Sciatic nerve (tissue), 2 donors: ENCODE measurements around the gene LPAR3. TPM values are rescaled to one million over a fixed set of nuclear protein-coding genes. Genes with fewer than 3 reads are reported as not detected.

Source experiments
- ATAC-seq: fragments of 200-7000 bp; cut with Tn5 transposase; one replicate; pipeline ENCODE4 v1.9.1; 2020; ENCODE audit warnings: mild to moderate bottlenecking, moderate library complexity
- DNase-seq: peaks from one replicate; pipeline ENCODE4 v3.0.0-alpha.2; 2020; ENCODE audit warnings: low spot score
- intact Hi-C: fragments of 100-400 bp; cut with DNase I; formaldehyde crosslinking; loops from one replicate; pipeline ENCODE4 v1.14.2; 2022
- total RNA-seq: library from RNA; stranded (reverse); fragmentation: NEBNext Ultra II Directional; extraction: Animal tissue kit (Norgen Biotek cat#: 25700); gene quantifications from one replicate; pipeline ENCODE4 v1.2.1, GENCODE V29; 2021
- donor health status: DM: no; HTN: no; CAD: no.
- donor health status: DM: no; HTN: no; CAD: no.

LPAR3 gene
- total RNA-seq, 1 donor from 2014 or later, result 0.36 TPM

DNA sequence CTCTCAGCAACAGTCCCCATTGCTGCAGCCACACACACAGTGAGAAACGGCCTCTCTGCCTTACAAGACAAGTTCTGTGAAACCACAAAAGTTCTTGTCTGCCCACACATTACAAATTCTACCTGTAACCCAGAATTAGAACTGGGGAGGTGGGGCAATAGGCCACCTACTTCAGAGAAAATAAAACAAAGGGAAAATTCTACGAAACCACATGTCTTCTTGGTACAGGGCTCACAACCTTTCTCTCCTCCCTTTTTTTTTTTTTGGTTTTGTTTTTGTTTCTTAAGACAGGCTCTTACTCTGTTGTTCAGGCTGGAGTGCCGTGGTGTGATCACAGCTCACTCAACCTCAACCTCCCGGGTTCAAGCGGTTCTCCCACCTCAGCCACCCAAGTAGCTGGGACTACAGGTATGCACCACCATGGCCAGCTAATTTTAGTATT lies 30.2 kb downstream of the LPAR3 start:
- DNase-seq, result no peak
- no peak for ATAC-seq
- intact Hi-C loops, result no loop called here

GRCh38 chr1:84861988-84862644 lies 30.9 kb downstream of the LPAR3 start:
- ATAC-seq (no peak), DNase-seq (no peak)
- intact Hi-C loops, result no loop called here

- ATAC-seq, result no peak
- intact Hi-C loops, result no loop called here
These were observed 31.5 kb downstream of the LPAR3 start for GRCh38 chr1:84861516-84861915.

DNA sequence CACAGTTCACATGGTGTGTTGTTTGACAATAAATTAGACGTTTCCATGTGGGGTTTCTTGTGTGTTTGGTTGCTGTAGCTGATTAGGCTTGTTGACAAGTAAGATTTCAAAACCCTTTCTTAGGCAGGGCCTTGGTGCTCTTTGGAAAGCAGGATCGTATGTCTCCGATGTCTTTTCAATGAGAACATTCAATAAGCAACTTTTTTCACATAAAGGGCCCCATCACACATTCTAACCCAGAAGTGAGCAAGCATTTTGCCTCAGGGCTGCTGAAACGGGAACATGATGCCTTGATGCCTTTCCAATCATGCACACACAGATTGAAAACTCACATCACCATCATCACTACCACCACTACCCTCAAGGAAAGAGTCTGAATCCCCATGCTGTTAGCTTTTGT lies 33.1 kb downstream of the LPAR3 start:
- ATAC-seq, result no peak

More at GRCh38 chr1:84861516-84861915, 31.5 kb downstream of the LPAR3 start:
- DNase-seq, result no peak

DNA sequence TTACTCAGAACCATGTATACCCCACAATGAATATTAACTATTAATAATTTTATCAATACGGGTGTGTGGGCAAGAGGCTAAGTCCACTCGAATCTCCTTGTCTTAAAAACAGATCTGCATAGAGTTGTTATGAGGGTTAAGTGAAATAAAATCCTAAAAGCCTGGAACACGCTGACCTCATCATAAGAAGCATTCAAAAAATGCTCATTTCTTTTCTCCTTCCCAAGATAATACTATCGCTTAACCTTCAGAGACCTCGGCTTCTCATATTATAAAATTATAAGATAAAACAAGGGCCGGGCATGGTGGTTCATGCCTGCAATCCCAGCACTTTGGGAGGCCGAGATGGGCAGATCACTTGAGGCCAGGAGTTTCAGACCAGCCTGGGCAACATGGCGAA lies 35.1 kb downstream of the LPAR3 start:
- intact Hi-C loops, result no loop called here
- DNase-seq (no peak), ATAC-seq (no peak)

More for the DNA sequence above, 33.1 kb downstream of the LPAR3 start:
- intact Hi-C loops, result no loop called here
- DNase-seq, result no peak

DNA sequence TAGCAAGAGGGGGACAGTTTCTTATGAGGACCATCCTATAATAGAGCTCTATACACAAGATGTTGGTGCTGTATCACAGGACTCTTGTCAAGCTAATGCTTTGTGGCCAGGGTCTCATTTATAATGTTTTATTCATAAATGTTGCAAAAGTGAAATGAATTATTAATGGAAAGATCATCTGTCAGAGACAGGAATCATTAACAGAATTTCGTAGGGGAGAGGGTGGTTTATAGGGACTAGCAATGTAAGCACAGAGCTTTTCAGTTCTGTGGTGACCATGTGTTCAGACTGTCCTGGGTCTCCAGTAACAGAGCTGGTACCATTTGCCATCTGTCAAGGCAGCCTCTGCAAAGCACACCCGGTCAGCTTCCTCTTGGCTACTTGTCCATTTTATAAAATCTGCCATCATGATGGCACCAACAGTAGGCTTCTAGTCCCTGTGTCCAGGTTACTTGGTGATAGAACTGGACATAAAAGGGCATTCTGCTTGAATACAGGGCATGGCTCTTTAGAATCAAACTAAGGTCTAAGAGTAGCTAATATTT lies 36.2 kb downstream of the LPAR3 start:
- no peak for ATAC-seq
- intact Hi-C loops, result no loop called here
- DNase-seq, result no peak

- DNase-seq (no peak), ATAC-seq (no peak)
- intact Hi-C loops, result no loop called here
These were observed 37.0 kb downstream of the LPAR3 start for GRCh38 chr1:84855691-84856630.

GRCh38 chr1:84855168-84855567 lies 37.8 kb downstream of the LPAR3 start:
- DNase-seq, result no peak
- no peak for ATAC-seq
- intact Hi-C loops, result no loop called here

DNA sequence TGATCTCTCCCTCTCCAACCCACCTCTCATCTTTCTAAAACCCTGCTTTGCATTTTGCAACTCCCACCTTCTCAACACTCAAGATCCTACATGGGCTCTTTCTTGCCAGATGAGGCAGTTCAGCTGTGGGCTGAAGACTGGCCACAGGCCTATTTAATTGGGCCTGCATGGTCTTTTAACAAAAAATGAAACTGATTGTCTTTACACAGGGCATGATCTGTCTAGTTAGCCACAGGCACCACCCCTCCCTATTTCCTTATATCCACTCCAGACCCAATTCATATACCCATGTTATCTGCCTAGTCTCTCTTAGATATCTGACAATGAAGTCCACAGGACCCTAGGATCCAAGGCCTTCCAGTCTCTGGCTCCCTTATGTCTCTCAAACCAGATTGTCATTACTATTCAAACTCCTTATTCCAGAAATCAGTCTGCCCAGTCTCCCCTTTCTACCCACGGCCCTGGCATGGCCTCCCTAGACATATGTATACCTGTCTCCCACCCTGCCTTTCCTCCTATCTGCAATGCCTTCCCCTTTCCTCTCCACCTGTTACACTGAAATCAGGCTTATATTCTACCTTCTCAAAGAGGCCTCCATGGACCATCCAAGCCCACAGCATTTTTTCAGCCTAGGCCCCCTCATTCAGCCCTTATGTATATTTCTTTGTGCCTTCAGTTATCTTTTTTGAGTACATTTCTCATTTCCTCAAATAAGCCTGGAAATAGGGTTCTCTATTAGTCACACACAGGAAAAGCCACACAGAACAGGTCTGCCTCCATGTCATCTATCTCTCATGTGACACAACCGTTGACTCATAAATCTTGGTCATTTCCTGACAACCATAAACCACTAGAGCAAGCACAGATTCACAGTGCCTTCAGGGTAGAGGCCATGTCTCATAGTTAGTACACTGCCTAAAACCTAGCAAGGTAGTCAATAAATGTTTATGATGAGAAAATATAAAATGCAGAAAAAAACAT lies 39.0 kb downstream of the LPAR3 start:
- ATAC-seq (no peak), DNase-seq (no peak)
- intact Hi-C loops, result no loop called here

- DNase-seq (no peak), ATAC-seq (no peak)
- intact Hi-C loops, result no loop called here
These were observed 41.2 kb downstream of the LPAR3 start for GRCh38 chr1:84851839-84852238.

DNA sequence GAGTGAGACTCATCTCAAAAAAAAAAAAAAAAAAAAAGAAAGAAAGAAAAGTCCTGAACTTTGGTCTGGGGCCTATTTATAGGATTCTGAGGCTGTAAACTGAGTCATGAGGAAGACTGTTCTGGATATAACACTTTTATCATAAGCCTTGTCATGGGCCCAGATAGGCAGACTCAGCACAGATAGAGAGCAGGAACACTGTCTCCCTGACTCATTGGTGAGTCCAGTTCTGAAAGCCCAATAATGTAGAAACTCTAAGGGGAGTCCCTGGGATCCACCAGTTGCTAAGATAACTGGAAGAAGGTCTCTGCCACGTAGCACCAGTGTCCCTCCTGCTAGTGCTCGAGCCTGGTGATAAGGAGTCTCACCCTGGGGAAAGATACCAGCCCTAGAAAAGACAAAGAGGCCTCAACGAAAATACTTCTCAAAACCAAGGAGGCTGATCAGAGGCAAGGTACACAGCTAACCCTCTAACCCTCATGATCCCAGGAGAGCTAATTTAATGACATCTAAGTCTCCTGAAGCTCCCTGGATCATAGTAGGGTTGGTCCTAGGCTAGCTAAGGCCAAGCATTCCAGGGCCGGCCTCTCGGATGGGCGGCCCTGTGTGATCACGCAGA lies 43.5 kb downstream of the LPAR3 start:
- intact Hi-C loops, result no loop called here
- ATAC-seq, result no peak
- no peak for DNase-seq

DNA sequence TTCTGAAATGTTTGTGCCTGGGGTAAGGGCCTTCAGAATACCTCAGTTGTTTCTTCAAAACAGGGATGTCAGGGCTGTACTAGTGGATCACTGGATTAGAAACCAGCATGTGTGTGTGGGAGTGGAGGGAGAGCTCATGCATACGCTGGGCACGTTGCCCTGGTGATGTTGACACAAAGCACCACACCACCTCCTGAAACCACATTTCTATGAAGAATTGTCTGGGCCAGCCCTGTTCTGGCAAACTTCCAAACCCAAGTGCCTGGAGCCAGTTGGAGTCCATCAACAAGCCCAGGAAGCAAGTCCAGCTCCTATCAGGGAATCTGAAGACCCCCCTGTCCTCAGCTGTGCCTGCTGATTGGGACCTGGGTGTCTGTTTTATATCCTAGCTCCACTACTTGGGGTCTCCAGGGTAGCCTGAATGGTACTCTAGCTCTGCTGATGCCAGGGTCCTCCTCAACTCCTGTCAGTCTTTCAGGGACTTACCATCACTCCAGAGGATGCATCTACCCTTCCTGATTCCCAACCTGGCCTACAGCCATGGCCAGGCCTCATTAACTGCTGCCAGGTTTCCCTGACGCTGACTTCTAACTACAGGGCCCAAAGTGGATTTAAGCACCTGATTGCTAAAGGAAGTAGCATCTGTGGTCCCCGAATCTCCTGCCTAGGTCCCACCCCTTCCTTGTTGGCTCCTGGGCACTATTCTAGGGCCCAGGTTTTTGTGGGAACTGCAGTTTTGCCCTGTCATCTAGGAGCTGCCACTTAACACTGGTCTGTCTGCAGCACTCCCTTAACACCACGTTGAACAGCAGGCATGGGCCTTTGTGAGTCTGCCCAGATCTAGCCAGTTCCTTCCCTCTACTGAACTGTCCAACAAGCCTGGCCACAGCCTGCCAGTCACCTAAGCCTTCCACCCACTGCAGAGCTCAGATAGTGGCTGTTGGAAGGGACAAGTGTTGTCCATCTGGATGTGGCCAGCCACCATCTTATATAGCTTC lies 45.5 kb downstream of the LPAR3 start:
- DNase-seq (peak; percentile 72), ATAC-seq (peak; percentile 81)
- intact Hi-C loops, result no loop called here

DNA sequence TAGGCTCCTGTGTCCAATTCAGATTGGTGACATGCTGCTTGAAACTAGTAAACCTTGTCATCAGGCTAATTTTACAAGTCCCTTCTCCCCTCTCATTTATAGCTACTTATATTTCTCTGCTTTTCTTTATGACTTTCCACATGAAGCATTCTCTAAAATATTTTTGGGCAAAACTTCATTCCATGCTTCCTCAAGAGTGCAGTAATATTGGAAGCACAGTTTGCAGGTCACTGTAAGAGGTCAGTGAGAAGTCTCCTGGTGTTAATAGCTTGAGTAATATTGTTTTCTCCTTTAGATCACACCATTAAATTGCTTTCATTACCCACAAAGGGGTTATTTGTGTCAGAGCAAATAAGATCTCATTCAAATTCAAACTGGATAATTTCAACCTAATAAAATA lies 46.6 kb downstream of the LPAR3 start:
- DNase-seq (no peak), ATAC-seq (no peak)
- intact Hi-C loops, result no loop called here

GRCh38 chr1:84845357-84845756 lies 47.6 kb downstream of the LPAR3 start:
- intact Hi-C loops, result no loop called here
- ATAC-seq (no peak), DNase-seq (no peak)

DNA sequence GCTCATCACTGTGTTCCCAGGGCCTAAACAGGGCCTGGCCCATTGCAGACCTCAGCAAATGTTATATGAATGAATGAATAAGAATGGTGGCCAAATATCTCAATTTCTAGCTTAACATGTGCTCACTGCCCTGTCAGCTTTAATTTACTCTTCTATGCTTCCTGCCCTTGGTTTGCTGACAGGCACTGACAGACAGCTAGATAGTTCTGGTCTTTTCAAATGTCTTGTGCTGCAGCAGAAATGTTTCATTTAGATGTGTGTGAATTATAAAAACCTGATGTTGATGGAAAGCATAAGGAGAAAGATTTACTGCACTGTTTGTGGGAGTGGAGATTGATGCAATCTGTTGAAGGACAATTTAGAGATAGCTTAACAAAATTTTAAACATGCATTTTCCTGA lies 48.9 kb downstream of the LPAR3 start:
- ATAC-seq, result no peak
- intact Hi-C loops, result no loop called here
- DNase-seq, result no peak

DNA sequence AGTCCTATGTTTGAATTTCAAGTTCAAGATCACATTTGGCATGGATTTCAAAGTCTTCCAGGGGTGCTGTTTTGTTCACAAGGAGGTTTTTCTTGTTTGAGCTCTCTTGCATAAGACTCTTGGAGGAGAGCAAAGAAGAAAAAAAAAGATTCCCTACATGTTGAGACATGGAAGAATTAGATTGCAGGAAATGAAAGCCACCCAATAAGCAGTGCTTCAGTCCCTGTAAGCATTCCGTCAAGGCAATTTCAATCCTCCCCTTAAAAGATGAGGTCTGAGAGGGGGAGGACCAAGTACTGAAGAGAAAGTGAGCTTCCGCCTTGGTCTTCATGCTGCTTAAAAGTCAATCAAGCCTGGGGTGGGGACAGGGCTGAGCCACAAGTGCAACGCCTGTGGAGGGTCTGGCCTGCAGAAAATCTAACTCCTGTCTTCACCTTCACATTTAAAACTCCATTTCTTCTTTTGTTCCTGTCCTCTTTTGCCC lies 50.2 kb downstream of the LPAR3 start:
- DNase-seq (no peak), ATAC-seq (no peak)
- intact Hi-C loops, result no loop called here

GRCh38 chr1:84841971-84842370 lies 51.0 kb downstream of the LPAR3 start:
- DNase-seq (no peak), ATAC-seq (no peak)
- intact Hi-C loops, result no loop called here
